T-cell (primary cell): ENCODE results near the gene UGT1A5. TPM values are rescaled to one million over a fixed set of nuclear protein-coding genes. Genes with fewer than 3 reads are reported as not detected.

Experiments
- ATAC-seq, 4 experiments: fragments of 200-7000 bp in 3 of 4; fragments of 150-1000 bp in 1 of 4; cut with Tn5 transposase; replicated peaks in 1 of 4; 1 replicate in 3 of 4; 2 replicates in 1 of 4; pipeline ENCODE4 v1.10.0; 2021; ENCODE audit warnings: moderate library complexity in 3 of 4, mild to moderate bottlenecking in 2 of 4, moderate number of reproducible peaks in 1 of 4
- CTCF ChIA-PET, 2 donors: fragments of 300-600 bp; sonication (Branson Sonifier 250); formaldehyde crosslinking; loops; one replicate each; lab custom pipeline; 2022; ENCODE audit warnings: antibody characterized with exemption in 2 of 2; lab: Charles Lee
- POLR2A ChIA-PET, 2 donors: fragments of 300-600 bp; sonication (Branson Sonifier 250); formaldehyde crosslinking; loops; one replicate each; lab custom pipeline; 2022; ENCODE audit warnings: antibody characterized with exemption in 2 of 2; lab: Charles Lee
- DNase-seq, 35 experiments: peaks; one replicate each; pipeline versions ENCODE4 v3.0.0 to v3.0.0-alpha.2; 2013 to 2023
- H3K27ac ChIP-seq: one replicate; pipeline ENCODE4 v1.5.1; 2013; ENCODE audit warnings: low read length
- H3K27me3 ChIP-seq, 2 experiments: replicated peaks in 1 of 2; 1 replicate in 1 of 2; 2 replicates in 1 of 2; pipeline versions ENCODE4 v1.6.1 to v1.7.0; 2013; ENCODE audit warnings: low read length in 1 of 2, mixed read lengths in 1 of 2; ENCODE audit not compliant: control insufficient read depth in 2 of 2, insufficient read depth in 2 of 2; ENCODE audit errors: extremely low read depth in 1 of 2
- H3K36me3 ChIP-seq, 2 donors: 1 replicate in 1 of 2; 2 replicates in 1 of 2; pipeline versions ENCODE4 v1.6.1 to v1.7.0; 2013; ENCODE audit warnings: low read length in 1 of 2; ENCODE audit not compliant: control insufficient read depth in 2 of 2, insufficient read depth in 1 of 2; ENCODE audit errors: extremely low read depth in 1 of 2
- H3K4me1 ChIP-seq, 2 experiments: 1 replicate in 1 of 2; 2 replicates in 1 of 2; pipeline versions ENCODE4 v1.6.1 to v1.7.0; 2013; ENCODE audit warnings: low read length in 2 of 2, mixed read lengths in 1 of 2; ENCODE audit not compliant: insufficient read depth in 2 of 2, control insufficient read depth in 1 of 2; ENCODE audit errors: extremely low read depth in 1 of 2
- H3K4me3 ChIP-seq, 2 donors: 1 replicate in 1 of 2; 2 replicates in 1 of 2; pipeline versions ENCODE4 v1.5.1 to v1.7.0; 2013; ENCODE audit warnings: mild to moderate bottlenecking in 2 of 2, low read length in 1 of 2, moderate library complexity in 1 of 2; ENCODE audit not compliant: control insufficient read depth in 1 of 2; ENCODE audit errors: extremely low read depth in 1 of 2
- H3K9me3 ChIP-seq: 2 replicates; pipeline ENCODE4 v1.7.0; 2013
- H3K27ac Mint-ChIP-seq, 2 donors: one replicate each; pipeline ENCODE4 v1.8.0; 2020 to 2021; ENCODE audit warnings: mild to moderate bottlenecking in 2 of 2, mixed read lengths in 2 of 2
- H3K27me3 Mint-ChIP-seq, 2 donors: one replicate each; pipeline ENCODE4 v1.8.0; 2021 to 2022; ENCODE audit warnings: mixed read lengths in 2 of 2
- H3K36me3 Mint-ChIP-seq: one replicate; pipeline ENCODE4 v1.8.0; 2021; ENCODE audit warnings: mixed read lengths
- H3K4me1 Mint-ChIP-seq, 3 donors: one replicate each; pipeline ENCODE4 v1.8.0; 2020 to 2022; ENCODE audit warnings: mixed read lengths in 3 of 3, mild to moderate bottlenecking in 1 of 3
- H3K4me3 Mint-ChIP-seq, 3 donors: one replicate each; pipeline ENCODE4 v1.8.0; 2020 to 2022; ENCODE audit warnings: mild to moderate bottlenecking in 3 of 3, mixed read lengths in 3 of 3, moderate library complexity in 3 of 3
- H3K9me3 Mint-ChIP-seq, 3 donors: one replicate each; pipeline ENCODE4 v1.8.0; 2020 to 2022; ENCODE audit warnings: mixed read lengths in 3 of 3
- WGBS: methylation state at CpG from one replicate; pipeline ENCODE4 v1.1.5; 2013; ENCODE audit warnings: missing lambda C conversion rate; ENCODE audit not compliant: insufficient coverage; 5-methylcytosine and 5-hydroxymethylcytosine counted together
- total RNA-seq, 35 experiments: library from RNA in 6 of 35; stranded (reverse) in 6 of 35; fragments of 120-200 nt in 1 of 35; gene quantifications; one replicate each; pipeline versions ENCODE4 v1.2.1 to v1.2.4 and lab custom pipeline; 2013 to 2026

Gene UGT1A5
- total RNA-seq, 5 donors from 2014 or later (not counting 1 experiment from before 2014, with no cell fraction given): not detected

- Histone ChIP-seq H3K27me3 (peaks cover 0 to 56% of the 10 kb centered on the region in 2 experiments), H3K4me1 (no peaks in the 10 kb centered on the region), H3K36me3 (no peaks in the 10 kb centered on the region), H3K4me3 (no peak overlapping the region), H3K27ac (no peak overlapping the region), H3K9me3 (no peaks in the 10 kb centered on the region)
- Mint-ChIP-seq H3K4me1 (no peaks in the 10 kb centered on the region), H3K9me3 (no peaks in the 10 kb centered on the region), H3K27ac (no peak overlapping the region), H3K27me3 (peaks cover 12 to 39% of the 10 kb centered on the region in 2 donors), H3K4me3 (no peak overlapping the region), H3K36me3 (no peaks in the 10 kb centered on the region)
- ATAC-seq (no peak), DNase-seq (peak in 2 of 35 experiments; percentile 4 to 16)
- POLR2A ChIA-PET: no interaction called here
- CTCF ChIA-PET: no interaction called here
- WGBS: 78% methylated on average over 8 of the region's 12 CpGs
These were observed 94.6 kb downstream of the UGT1A5 start for GRCh38 chr2:233807215-233807865.

GRCh38 chr2:233807966-233808935 lies 95.5 kb downstream of the UGT1A5 start:
- peak in 2 of 35 experiments; percentile 3 to 13 for DNase-seq
- no peak overlapping the region for H3K4me3 ChIP-seq
- Mint-ChIP-seq H3K27me3 (peaks cover 5 to 31% of the 10 kb centered on the region in 2 donors), H3K9me3 (no peaks in the 10 kb centered on the region), H3K36me3 (no peaks in the 10 kb centered on the region), H3K4me1 (no peaks in the 10 kb centered on the region), H3K27ac (no peak overlapping the region), H3K4me3 (no peak overlapping the region)
- POLR2A ChIA-PET: no interaction called here
- 76% methylated on average over 4 of the region's 10 CpGs for WGBS
- H3K27ac ChIP-seq: no peak overlapping the region
- no peaks in the 10 kb centered on the region for H3K36me3 ChIP-seq
- ATAC-seq: no peak
- H3K27me3 ChIP-seq: peaks cover 0 to 51% of the 10 kb centered on the region in 2 experiments
- no peaks in the 10 kb centered on the region for H3K4me1 ChIP-seq
- H3K9me3 ChIP-seq: no peaks in the 10 kb centered on the region
- CTCF ChIA-PET: no interaction called here

- ChIA-PET CTCF (no interaction called here), POLR2A (no interaction called here)
- Mint-ChIP-seq H3K27me3 (peaks cover 5 to 28% of the 10 kb centered on the region in 2 donors), H3K27ac (no peak overlapping the region), H3K4me3 (no peak overlapping the region), H3K9me3 (no peaks in the 10 kb centered on the region), H3K36me3 (no peaks in the 10 kb centered on the region), H3K4me1 (no peaks in the 10 kb centered on the region)
- Histone ChIP-seq H3K4me1 (no peaks in the 10 kb centered on the region), H3K9me3 (no peaks in the 10 kb centered on the region), H3K27me3 (peaks cover 0 to 38% of the 10 kb centered on the region in 2 experiments), H3K36me3 (no peaks in the 10 kb centered on the region), H3K4me3 (no peak overlapping the region), H3K27ac (no peak overlapping the region)
- 77% methylated on average over 5 of the region's 6 CpGs for WGBS
- ATAC-seq (no peak), DNase-seq (peak in 1 of 35 experiments; percentile 17)
These were observed 97.7 kb downstream of the UGT1A5 start for GRCh38 chr2:233810385-233810784.

- CTCF ChIA-PET: no interaction called here
These were observed 98.4 kb downstream of the UGT1A5 start for GRCh38 chr2:233811087-233811486.

GRCh38 chr2:233811732-233812131 lies 99.0 kb downstream of the UGT1A5 start:
- CTCF ChIA-PET: no interaction called here
- Histone ChIP-seq H3K36me3 (no peaks in the 10 kb centered on the region), H3K27ac (no peak overlapping the region), H3K4me1 (no peaks in the 10 kb centered on the region), H3K4me3 (no peak overlapping the region), H3K27me3 (peaks cover 0 to 39% of the 10 kb centered on the region in 2 experiments), H3K9me3 (no peaks in the 10 kb centered on the region)
- Mint-ChIP-seq H3K4me1 (no peaks in the 10 kb centered on the region), H3K27me3 (peaks cover 8 to 35% of the 10 kb centered on the region in 2 donors), H3K9me3 (no peaks in the 10 kb centered on the region), H3K36me3 (no peaks in the 10 kb centered on the region), H3K4me3 (no peak overlapping the region), H3K27ac (no peak overlapping the region)
- POLR2A ChIA-PET: no interaction called here
- no peak for ATAC-seq
- peak in 1 of 35 experiments; percentile 9 for DNase-seq
- 55% methylated on average over 2 of the region's 8 CpGs for WGBS

More at GRCh38 chr2:233811087-233811486, 98.4 kb downstream of the UGT1A5 start:
- H3K4me3 Mint-ChIP-seq: no peak overlapping the region
- no peaks in the 10 kb centered on the region for H3K4me1 Mint-ChIP-seq
- POLR2A ChIA-PET: no interaction called here
- H3K27ac Mint-ChIP-seq: no peak overlapping the region
- H3K36me3 Mint-ChIP-seq: no peaks in the 10 kb centered on the region
- no peaks in the 10 kb centered on the region for H3K4me1 ChIP-seq
- H3K27me3 ChIP-seq: peaks cover 0 to 38% of the 10 kb centered on the region in 2 experiments
- H3K36me3 ChIP-seq: no peaks in the 10 kb centered on the region
- 66% methylated on average over 3 of the region's 4 CpGs for WGBS
- ATAC-seq (no peak), DNase-seq (peak in 2 of 35 experiments; percentile 2 to 9)
- H3K9me3 ChIP-seq: no peaks in the 10 kb centered on the region
- H3K27ac ChIP-seq: no peak overlapping the region
- H3K9me3 Mint-ChIP-seq: no peaks in the 10 kb centered on the region
- H3K4me3 ChIP-seq: no peak overlapping the region
- peaks cover 5 to 30% of the 10 kb centered on the region in 2 donors for H3K27me3 Mint-ChIP-seq

- Mint-ChIP-seq H3K27ac (no peak overlapping the region), H3K9me3 (no peaks in the 10 kb centered on the region), H3K27me3 (peaks cover 16 to 40% of the 10 kb centered on the region in 2 donors), H3K36me3 (no peaks in the 10 kb centered on the region), H3K4me3 (no peak overlapping the region), H3K4me1 (peaks cover 0 to 5% (median 0%) of the 10 kb centered on the region in 3 donors)
- WGBS: 58% methylated on average over 1 of the region's 3 CpGs
- no peak overlapping the region for H3K27ac ChIP-seq
- H3K4me1 ChIP-seq: no peaks in the 10 kb centered on the region
- ChIA-PET CTCF (no interaction called here), POLR2A (no interaction called here)
- peaks cover 0 to 41% of the 10 kb centered on the region in 2 experiments for H3K27me3 ChIP-seq
- no peak overlapping the region for H3K4me3 ChIP-seq
- DNase-seq (peak in 1 of 35 experiments; percentile 9), ATAC-seq (no peak)
- H3K9me3 ChIP-seq: no peaks in the 10 kb centered on the region
- H3K36me3 ChIP-seq: no peaks in the 10 kb centered on the region
These were observed 100.7 kb downstream of the UGT1A5 start for GRCh38 chr2:233813236-233814055.
